ENCODE data around the gene MAP2K5.

DNA sequence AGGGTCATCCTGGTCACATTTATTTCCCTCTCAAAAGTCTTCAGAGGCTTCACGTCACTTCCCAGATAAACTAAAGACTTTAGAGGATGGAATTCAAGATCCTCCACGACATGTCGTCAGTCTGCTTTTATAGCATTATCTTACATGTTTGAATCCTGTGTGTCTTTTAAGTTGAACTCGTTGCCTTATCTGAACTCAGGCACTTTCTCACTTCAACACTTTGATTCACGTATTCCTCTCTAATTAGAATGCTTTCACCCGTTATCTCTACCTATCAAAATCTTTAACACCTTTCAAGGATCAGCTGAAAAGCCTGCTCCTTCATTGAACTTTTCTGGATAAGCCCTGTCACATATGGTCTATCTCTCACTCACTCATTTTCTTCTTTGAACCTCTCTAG is 97.1 kb downstream of the MAP2K5 start:
- TF ChIP-seq, protein P1, sequence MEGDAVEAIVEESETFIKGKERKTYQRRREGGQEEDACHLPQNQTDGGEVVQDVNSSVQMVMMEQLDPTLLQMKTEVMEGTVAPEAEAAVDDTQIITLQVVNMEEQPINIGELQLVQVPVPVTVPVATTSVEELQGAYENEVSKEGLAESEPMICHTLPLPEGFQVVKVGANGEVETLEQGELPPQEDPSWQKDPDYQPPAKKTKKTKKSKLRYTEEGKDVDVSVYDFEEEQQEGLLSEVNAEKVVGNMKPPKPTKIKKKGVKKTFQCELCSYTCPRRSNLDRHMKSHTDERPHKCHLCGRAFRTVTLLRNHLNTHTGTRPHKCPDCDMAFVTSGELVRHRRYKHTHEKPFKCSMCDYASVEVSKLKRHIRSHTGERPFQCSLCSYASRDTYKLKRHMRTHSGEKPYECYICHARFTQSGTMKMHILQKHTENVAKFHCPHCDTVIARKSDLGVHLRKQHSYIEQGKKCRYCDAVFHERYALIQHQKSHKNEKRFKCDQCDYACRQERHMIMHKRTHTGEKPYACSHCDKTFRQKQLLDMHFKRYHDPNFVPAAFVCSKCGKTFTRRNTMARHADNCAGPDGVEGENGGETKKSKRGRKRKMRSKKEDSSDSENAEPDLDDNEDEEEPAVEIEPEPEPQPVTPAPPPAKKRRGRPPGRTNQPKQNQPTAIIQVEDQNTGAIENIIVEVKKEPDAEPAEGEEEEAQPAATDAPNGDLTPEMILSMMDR (IDR thresholded peaks at IDR 0.05) = no peak
- no peak for TF ChIP-seq POLR2AphosphoS5 (IDR thresholded peaks at IDR 0.05)
- no peak for TF ChIP-seq POLR2A (IDR thresholded peaks at IDR 0.05)
